ENCODE data around the gene HMGA1.
"Not testable (repeated sequence)": the region's sequence is repeated elsewhere in the genome, so short reads cannot be mapped to it uniquely, and the experiment has no call there.

Gene HMGA1

GRCh38 chr6:34240329-34241248 is 3.9 kb downstream of the HMGA1 start:
- no peak for DNase-seq (ENCODE audit: low read depth)

- no peak for DNase-seq (ENCODE audit: low read depth)
These were observed 4.9 kb downstream of the HMGA1 start for GRCh38 chr6:34241351-34242215.

GRCh38 chr6:34242252-34243130 is 5.8 kb downstream of the HMGA1 start:
- no peak for DNase-seq (ENCODE audit: low read depth)

GRCh38 chr6:34243131-34243771 is 6.6 kb downstream of the HMGA1 start:
- no peak for DNase-seq (ENCODE audit: low read depth)

- peak; percentile 93 for DNase-seq (ENCODE audit: low read depth)
These were observed 7.5 kb downstream of the HMGA1 start for GRCh38 chr6:34243901-34244884.

- not testable (repeated sequence) for DNase-seq (ENCODE audit: low read depth)
These were observed 8.5 kb downstream of the HMGA1 start for GRCh38 chr6:34245032-34245760.

- not testable (repeated sequence) for DNase-seq (ENCODE audit: low read depth)
These were observed 9.1 kb downstream of the HMGA1 start for GRCh38 chr6:34245761-34246140.

- DNase-seq (ENCODE audit: low read depth): no peak
These were observed 9.5 kb downstream of the HMGA1 start for GRCh38 chr6:34246249-34246562.

- no peak for DNase-seq (ENCODE audit: low read depth)
These were observed 10.1 kb downstream of the HMGA1 start for GRCh38 chr6:34246563-34247391.

- DNase-seq (ENCODE audit: low read depth): no peak
These were observed 11.0 kb downstream of the HMGA1 start for GRCh38 chr6:34247481-34248197.

- DNase-seq (ENCODE audit: low read depth): no peak
These were observed 11.6 kb downstream of the HMGA1 start for GRCh38 chr6:34248198-34248726.

GRCh38 chr6:34248727-34249468 is 12.2 kb downstream of the HMGA1 start, which contains the start of gene SMIM29:
Gene SMIM29, minus strand, starts transcription at chr6:34249006. Its CDS starts 1,215 bp downstream, at chr6:34247791.
- DNase-seq (ENCODE audit: low read depth): peak; percentile 80

- DNase-seq (ENCODE audit: low read depth): no peak
These were observed 13.0 kb downstream of the HMGA1 start for GRCh38 chr6:34249469-34250261.

- not testable (repeated sequence) for DNase-seq (ENCODE audit: low read depth)
These were observed 15.7 kb downstream of the HMGA1 start for GRCh38 chr6:34252395-34252794.

GRCh38 chr6:34259529-34260069 is 22.9 kb downstream of the HMGA1 start:
- no peak for DNase-seq (ENCODE audit: low read depth)

Data from HS-5 (cell line).